Heart left ventricle (tissue), 16 donors: ENCODE measurements around the gene TMEM37. TPM values are rescaled to one million over a fixed set of nuclear protein-coding genes. Genes with fewer than 3 reads are reported as not detected.

Experiments
- ATAC-seq, 4 donors: fragments of 200-7000 bp; cut with Tn5 transposase; one replicate each; pipeline ENCODE4 v1.9.1; 2020 to 2022; ENCODE audit warnings: moderate library complexity in 4 of 4, mild to moderate bottlenecking in 3 of 4, moderate number of reproducible peaks in 1 of 4
- DNase-seq, 5 donors: peaks; one replicate each; pipeline ENCODE4 v3.0.0-alpha.2; 2020
- H3K27ac ChIP-seq, 12 donors: fragments of 200-600 bp; sonication (generic) in 4 of 12; one replicate each; pipeline versions ENCODE4 v1.5.0 to v1.8.0; 2016 to 2022; ENCODE audit warnings: mild to moderate bottlenecking in 2 of 12
- H3K27me3 ChIP-seq, 9 donors: fragments of 200-600 bp; sonication (generic) in 2 of 9; one replicate each; pipeline versions ENCODE4 v1.5.1 to v1.8.0; 2016 to 2022; ENCODE audit warnings: mild to moderate bottlenecking in 3 of 9
- H3K36me3 ChIP-seq, 9 donors: fragments of 200-600 bp; sonication (generic) in 2 of 9; one replicate each; pipeline versions ENCODE4 v1.5.0 to v1.8.0; 2018 to 2022; ENCODE audit warnings: mild to moderate bottlenecking in 2 of 9
- H3K4me1 ChIP-seq, 12 donors: fragments of 200-600 bp; sonication (generic) in 4 of 12; one replicate each; pipeline versions ENCODE4 v1.5.0 to v1.8.0; 2016 to 2022; ENCODE audit warnings: mild to moderate bottlenecking in 3 of 12
- H3K4me3 ChIP-seq, 12 donors: fragments of 200-600 bp; sonication (generic) in 4 of 12; one replicate each; pipeline versions ENCODE4 v1.5.0 to v1.8.0; 2017 to 2022; ENCODE audit warnings: mild to moderate bottlenecking in 9 of 12, moderate library complexity in 4 of 12
- H3K9me3 ChIP-seq, 12 donors: fragments of 200-600 bp; sonication (generic) in 4 of 12; one replicate each; pipeline versions ENCODE4 v1.5.0 to v1.8.0; 2016 to 2022; ENCODE audit warnings: mild to moderate bottlenecking in 1 of 12
- CTCF ChIP-seq, 12 donors: fragments of 200-600 bp; sonication (generic) in 4 of 12; IDR thresholded peaks; one replicate each; pipeline versions ENCODE4 v1.5.0 to v1.8.0; 2018 to 2022; ENCODE audit warnings: antibody characterized with exemption in 12 of 12, mild to moderate bottlenecking in 5 of 12
- POLR2A ChIP-seq, 2 donors: fragments of 450-650 bp; IDR thresholded peaks; one replicate each; pipeline ENCODE4 v1.6.1; 2017; ENCODE audit warnings: antibody characterized with exemption in 2 of 2, mild to moderate bottlenecking in 2 of 2, moderate library complexity in 2 of 2
- WGBS, 4 donors: extraction: QIAGEN DNeasy Blood & Tissue Kit in 2 of 4; methylation state at CpG; one replicate each; pipeline versions ENCODE4 v1.1.5 to v1.1.7; 2013 to 2018; 5-methylcytosine and 5-hydroxymethylcytosine counted together
- intact Hi-C, 10 donors: fragments of 100-400 bp; cut with DNase I; formaldehyde crosslinking; loops; one replicate each; pipeline versions ENCODE4 v1.11.1 to v1.14.2; 2022
- polyA plus RNA-seq, 2 donors: library from polyadenylated mRNA; stranded (reverse); fragments of 200-250 nt; gene quantifications; one replicate each; pipeline ENCODE4 v1.2.3, GENCODE V29; 2013
- total RNA-seq, 9 donors: library from RNA; depleted of rRNA in 2 of 9; stranded (reverse); fragments of >200 nt in 2 of 9; fragmentation: NEBNext Ultra II Directional in 3 of 9; extraction: Animal tissue kit (Norgen Biotek cat#: 25700) in 3 of 9; gene quantifications; one replicate each; pipeline versions ENCODE4 v1.1.0 to v1.2.4, GENCODE V29; 2016 to 2023
- donor health status: ischemic (EF 13 %, LVEDD 7.1; RV severe dilation, severe dysfunction).
- donor health status: healthy with polysubstance abuse.
- donor health status: DM: no; HTN: yes; CAD: no.
- donor health status: DM: no; HTN: no; CAD: no.
- donor health status: ischemic (EF 25% LVEDD 6.9; RV normal size, moderate dysfunction).
- donor health status: ischemic (EF 25% LVEDD 5.7; RV mildly dilated, moderate dysfunction).
- donor health status: healthy.
- donor health status: DM: yes; HTN: yes; CAD: no.
- donor health status: ischemic (EF 35%, LVEDD 5.7; RV mildly dilated, moderate dysfunction).
- donor health status: nonischemic (EF 11% LVEDD 7.7; RV severe dilation, severe dysfunction).
- donor health status: DM: yes; HTN: yes; CAD: no.
- donor health status: PGD.
- donor health status: ischemic (EF 29% LVEDD 5.4; RV normal size, mild dysfunction).
- donor health status: nonischemic (EF 23%, LVEDD 6.1; RV moderate dilation, normal function).

TMEM37 gene
- total and polyA plus RNA-seq, 11 donors, result 0.75 to 24.6 (median 1.6) TPM

GRCh38 chr2:119466373-119466772 lies 34.7 kb downstream of the TMEM37 start:
- WGBS, 4 donors, result 91 to 94% (median 93%) methylated on average over 4 of the region's 4 CpGs
- TF ChIP-seq POLR2A (IDR thresholded peaks at IDR 0.05) (no peak), CTCF (IDR thresholded peaks at IDR 0.05) (no peak)
- no peak for DNase-seq
- no peak overlapping the region for H3K4me3 ChIP-seq
- no peak for ATAC-seq
- no peaks in the 10 kb centered on the region for H3K36me3 ChIP-seq
- intact Hi-C loops, result no loop called here
- no peaks in the 10 kb centered on the region for H3K9me3 ChIP-seq
- H3K4me1 ChIP-seq, result peaks cover 0 to 12% (median 0%) of the 10 kb centered on the region in 12 donors
- no peak overlapping the region for H3K27ac ChIP-seq
- no peaks in the 10 kb centered on the region for H3K27me3 ChIP-seq

GRCh38 chr2:119468154-119468955 lies 36.7 kb downstream of the TMEM37 start:
- no peaks in the 10 kb centered on the region for H3K36me3 ChIP-seq
- TF ChIP-seq CTCF (IDR thresholded peaks at IDR 0.05), result no peak
- no peak for TF ChIP-seq POLR2A (IDR thresholded peaks at IDR 0.05)
- WGBS, 4 donors, result 44 to 60% (median 47%) methylated on average over 3 of the region's 3 CpGs
- no peaks in the 10 kb centered on the region for H3K27me3 ChIP-seq
- H3K9me3 ChIP-seq, result no peaks in the 10 kb centered on the region
- no peak overlapping the region for H3K4me3 ChIP-seq
- ATAC-seq, result peak; percentile 22 to 55 (median 49)
- no peak overlapping the region for H3K27ac ChIP-seq
- intact Hi-C loops, result no loop called here
- peaks cover 0 to 12% (median 0%) of the 10 kb centered on the region in 12 donors for H3K4me1 ChIP-seq
- DNase-seq, result peak in 1 of 5 donors; percentile 23

- H3K4me1 ChIP-seq, result peaks cover 0 to 15% (median under 1%) of the 10 kb centered on the region in 12 donors
- intact Hi-C loops, result no loop called here
- no peaks in the 10 kb centered on the region for H3K9me3 ChIP-seq
- no peak overlapping the region for H3K4me3 ChIP-seq
- no peak for ATAC-seq
- 81 to 87% (median 85%) methylated on average over 6 of the region's 6 CpGs for WGBS, 4 donors
- no peaks in the 10 kb centered on the region for H3K36me3 ChIP-seq
- DNase-seq, result peak in 1 of 5 donors; percentile 9
- no peak for TF ChIP-seq POLR2A (IDR thresholded peaks at IDR 0.05)
- H3K27me3 ChIP-seq, result no peaks in the 10 kb centered on the region
- no peak overlapping the region for H3K27ac ChIP-seq
These were observed 37.5 kb downstream of the TMEM37 start for GRCh38 chr2:119469131-119469530.

GRCh38 chr2:119469661-119470297 lies 38.1 kb downstream of the TMEM37 start:
- TF ChIP-seq CTCF (IDR thresholded peaks at IDR 0.05) (no peak), POLR2A (IDR thresholded peaks at IDR 0.05) (no peak)
- no peaks in the 10 kb centered on the region for H3K9me3 ChIP-seq
- DNase-seq (peak in 1 of 5 donors; percentile 12), ATAC-seq (no peak)
- 33 to 84% (median 33%) methylated on average over 2 of the region's 2 CpGs for WGBS, 4 donors
- H3K4me1 ChIP-seq, result peaks cover 0 to 21% (median 2%) of the 10 kb centered on the region in 12 donors
- no peaks in the 10 kb centered on the region for H3K27me3 ChIP-seq
- no peak overlapping the region for H3K27ac ChIP-seq
- intact Hi-C loops, result loop anchor here in 6 of 10 donors (10.0 kb wide), 5 partner anchors 155 to 585 kb away; no protein-coding TSS in a partner anchor
- H3K4me3 ChIP-seq, result no peak overlapping the region
- H3K36me3 ChIP-seq, result no peaks in the 10 kb centered on the region
